HEK293T (cell line): ENCODE results near the gene MASP1.
"Not testable (repeated sequence)": the region's sequence is repeated elsewhere in the genome, so short reads cannot be mapped to it uniquely, and the experiment has no call there.

ENCODE experiments used
- CTCF ChIA-PET: fragments of 350-600 bp; formaldehyde crosslinking; extraction: SDS; loops from one replicate; lab custom pipeline; 2021; ENCODE audit warnings: antibody characterized with exemption, inconsistent platforms; lab: Yijun Ruan, JAX
- POLR2A ChIA-PET: fragments of 350-600 bp; formaldehyde crosslinking; extraction: SDS; loops from one replicate; lab custom pipeline; 2020; ENCODE audit warnings: antibody characterized with exemption, inconsistent platforms; lab: Yijun Ruan, JAX
- DNase-seq: peaks from one replicate; pipeline ENCODE4 v3.0.0; 2012; ENCODE audit warnings: mixed read lengths; ENCODE audit errors: extremely low spot score
- ARNT ChIP-seq: fragments of 450-650 bp; IDR thresholded peaks from 2 replicates; pipeline ENCODE4 v1.6.1; 2017; ENCODE audit warnings: mild to moderate bottlenecking
- BHLHE40 ChIP-seq: fragments of 450-650 bp; IDR thresholded peaks from 2 replicates; pipeline ENCODE4 v1.6.1; 2016; ENCODE audit warnings: mild to moderate bottlenecking, moderate library complexity, borderline replicate concordance
- CTBP1 ChIP-seq: fragments of 450-650 bp; IDR thresholded peaks from 2 replicates; pipeline ENCODE4 v1.6.1; 2016; ENCODE audit warnings: borderline replicate concordance
- ELF4 ChIP-seq: fragments of 450-650 bp; IDR thresholded peaks from 2 replicates; pipeline ENCODE4 v1.6.1; 2017; ENCODE audit warnings: antibody characterized with exemption
- FOXA1 ChIP-seq: fragments of 450-650 bp; IDR thresholded peaks from 2 replicates; pipeline ENCODE4 v1.6.1; 2016; ENCODE audit warnings: mild to moderate bottlenecking
- FOXK2 ChIP-seq: fragments of 450-650 bp; IDR thresholded peaks from 2 replicates; pipeline ENCODE4 v1.6.1; 2016; ENCODE audit warnings: mild to moderate bottlenecking
- FOXM1 ChIP-seq: fragments of 450-650 bp; IDR thresholded peaks from 2 replicates; pipeline ENCODE4 v1.6.1; 2017; ENCODE audit warnings: mild to moderate bottlenecking, borderline replicate concordance
- HDGF ChIP-seq: fragments of 450-650 bp; IDR thresholded peaks from 2 replicates; pipeline ENCODE4 v1.6.1; 2017; ENCODE audit warnings: antibody characterized with exemption, borderline replicate concordance
- L3MBTL2 ChIP-seq: fragments of 450-650 bp; conservative IDR thresholded peaks from 2 replicates; pipeline ENCODE4 v1.6.1; 2016; ENCODE audit warnings: mild to moderate bottlenecking
- LEF1 ChIP-seq: fragments of 450-650 bp; IDR thresholded peaks from 2 replicates; pipeline ENCODE4 v1.6.1; 2017; ENCODE audit warnings: mild to moderate bottlenecking, borderline replicate concordance
- NFRKB ChIP-seq: fragments of 450-650 bp; IDR thresholded peaks from 2 replicates; pipeline ENCODE4 v1.6.1; 2016; ENCODE audit warnings: mild to moderate bottlenecking, moderate library complexity
- SP1 ChIP-seq: fragments of 450-650 bp; IDR thresholded peaks from 2 replicates; pipeline ENCODE4 v1.6.1; 2017
- SUZ12 ChIP-seq: fragments of 450-650 bp; IDR thresholded peaks from 2 replicates; pipeline ENCODE4 v1.6.1; 2016; ENCODE audit warnings: mild to moderate bottlenecking
- TARDBP ChIP-seq: fragments of 450-650 bp; IDR thresholded peaks from 2 replicates; pipeline ENCODE4 v1.6.1; 2016
- ZNF384 ChIP-seq: fragments of 450-650 bp; IDR thresholded peaks from 2 replicates; pipeline ENCODE4 v1.6.1; 2016
- TF ChIP-seq, protein P1 (sequence below): fragments of 450-650 bp; IDR thresholded peaks from 2 replicates; pipeline ENCODE4 v1.6.1; 2016

MASP1 gene

GRCh38 chr3:187242435-187242834 is 49.1 kb downstream of the MASP1 start:
- CTCF ChIA-PET = no interaction called here

GRCh38 chr3:187238835-187239234 is 52.7 kb downstream of the MASP1 start:
- POLR2A ChIA-PET, CTCF ChIA-PET, DNase-seq: not testable (repeated sequence)

More at GRCh38 chr3:187242435-187242834, 49.1 kb downstream of the MASP1 start:
- no peak for DNase-seq
- POLR2A ChIA-PET = no interaction called here
- TF ChIP-seq ELF4 (no peak), FOXA1 (no peak), SP1 (no peak), ZNF384 (no peak), L3MBTL2 (no peak), FOXK2 (no peak), FOXM1 (no peak), BHLHE40 (no peak), LEF1 (no peak), TARDBP (no peak), CTBP1 (no peak), ARNT (no peak), HDGF (no peak), SUZ12 (no peak), NFRKB (no peak)
- TF ChIP-seq, protein P1, sequence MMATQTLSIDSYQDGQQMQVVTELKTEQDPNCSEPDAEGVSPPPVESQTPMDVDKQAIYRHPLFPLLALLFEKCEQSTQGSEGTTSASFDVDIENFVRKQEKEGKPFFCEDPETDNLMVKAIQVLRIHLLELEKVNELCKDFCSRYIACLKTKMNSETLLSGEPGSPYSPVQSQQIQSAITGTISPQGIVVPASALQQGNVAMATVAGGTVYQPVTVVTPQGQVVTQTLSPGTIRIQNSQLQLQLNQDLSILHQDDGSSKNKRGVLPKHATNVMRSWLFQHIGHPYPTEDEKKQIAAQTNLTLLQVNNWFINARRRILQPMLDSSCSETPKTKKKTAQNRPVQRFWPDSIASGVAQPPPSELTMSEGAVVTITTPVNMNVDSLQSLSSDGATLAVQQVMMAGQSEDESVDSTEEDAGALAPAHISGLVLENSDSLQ = no peak

GRCh38 chr3:187238239-187238638 is 53.3 kb downstream of the MASP1 start:
- DNase-seq = no peak
- no peak for TF ChIP-seq FOXK2
- TF ChIP-seq ELF4 = no peak
- no peak for TF ChIP-seq BHLHE40
- no peak for TF ChIP-seq TARDBP
- no peak for TF ChIP-seq FOXM1
- no peak for TF ChIP-seq ZNF384
- no peak for TF ChIP-seq L3MBTL2
- TF ChIP-seq SP1 = no peak
- TF ChIP-seq FOXA1 = no peak
- TF ChIP-seq NFRKB = no peak
- no peak for TF ChIP-seq ARNT
- TF ChIP-seq CTBP1 = no peak
- TF ChIP-seq, protein P1 = no peak
- ChIA-PET POLR2A (no interaction called here), CTCF (no interaction called here)

GRCh38 chr3:187237741-187238140 is 53.8 kb downstream of the MASP1 start:
- ChIA-PET CTCF (no interaction called here), POLR2A (no interaction called here)
- TF ChIP-seq ARNT (no peak), SP1 (no peak), FOXA1 (no peak), FOXM1 (no peak), LEF1 (no peak), ELF4 (no peak), SUZ12 (no peak), NFRKB (no peak), ZNF384 (no peak), FOXK2 (no peak)
- TF ChIP-seq, protein P1 = no peak
- no peak for DNase-seq

- ChIA-PET POLR2A (no interaction called here), CTCF (no interaction called here)
- DNase-seq = no peak
- no peak for TF ChIP-seq HDGF
- TF ChIP-seq ZNF384 = no peak
- no peak for TF ChIP-seq L3MBTL2
- no peak for TF ChIP-seq FOXA1
- TF ChIP-seq TARDBP = no peak
- TF ChIP-seq SP1 = no peak
- TF ChIP-seq FOXM1 = no peak
- TF ChIP-seq ARNT = no peak
- TF ChIP-seq CTBP1 = no peak
- no peak for TF ChIP-seq FOXK2
- TF ChIP-seq BHLHE40 = no peak
- no peak for TF ChIP-seq ELF4
- TF ChIP-seq, protein P1 = no peak
- TF ChIP-seq SUZ12 = no peak
- no peak for TF ChIP-seq LEF1
- no peak for TF ChIP-seq NFRKB
These were observed 54.6 kb downstream of the MASP1 start for GRCh38 chr3:187236962-187237361.

- no peak for DNase-seq
- ChIA-PET CTCF (interaction anchor here (1.3 kb wide), 1 partner anchor 10 kb away, joined by 4 read pairs; no protein-coding TSS in a partner anchor), POLR2A (no interaction called here)
- TF ChIP-seq HDGF = no peak
- no peak for TF ChIP-seq BHLHE40
- TF ChIP-seq ZNF384 = no peak
- TF ChIP-seq NFRKB = no peak
- TF ChIP-seq TARDBP = no peak
- no peak for TF ChIP-seq ELF4
- TF ChIP-seq ARNT = no peak
- no peak for TF ChIP-seq FOXM1
- no peak for TF ChIP-seq SP1
- no peak for TF ChIP-seq SUZ12
- TF ChIP-seq L3MBTL2 = no peak
- TF ChIP-seq, protein P1 = no peak
- TF ChIP-seq FOXK2 = no peak
- TF ChIP-seq LEF1 = no peak
- TF ChIP-seq FOXA1 = no peak
- no peak for TF ChIP-seq CTBP1
These were observed 61.5 kb downstream of the MASP1 start for GRCh38 chr3:187230011-187230410.
